GM12878 (cell line): ENCODE measurements around the gene HLA-B. TPM values are rescaled to one million over a fixed set of nuclear protein-coding genes. Genes with fewer than 3 reads are reported as not detected.

ENCODE experiments used
- ATAC-seq: fragments of 200-7000 bp; cut with Tn5 transposase; 3 replicates; pipeline ENCODE4 v1.9.1; 2020; ENCODE audit warnings: mild to moderate bottlenecking, moderate library complexity
- BruUV-seq: library from RNA; stranded (reverse); fragments of 400-500 nt; replicated peaks from 2 replicates; lab custom pipeline; 2021; lab: Mats Ljungman, UMichigan
- CTCF ChIA-PET: fragments of 300-600 bp; sonication (Branson Sonifier 250); formaldehyde crosslinking; extraction: SDS; loops from one replicate; lab custom pipeline; 2021; ENCODE audit warnings: inconsistent platforms; lab: Yijun Ruan, JAX
- POLR2A ChIA-PET: fragments of 350-600 bp; formaldehyde crosslinking; extraction: SDS; loops from one replicate; lab custom pipeline; 2021; ENCODE audit warnings: inconsistent platforms; lab: Charles Lee
- RAD21 ChIA-PET: fragments of 300-600 bp; sonication (Branson Sonifier 250); formaldehyde crosslinking; loops from one replicate; lab custom pipeline; 2023; ENCODE audit warnings: antibody characterized with exemption; ENCODE audit not compliant: unreplicated experiment; lab: Charles Lee
- SMC1A ChIA-PET: fragments of 300-600 bp; sonication (Branson Sonifier 250); formaldehyde crosslinking; loops from one replicate; lab custom pipeline; 2023; ENCODE audit not compliant: unreplicated experiment, uncharacterized antibody; lab: Charles Lee
- DNase-seq: peaks from one replicate; pipeline ENCODE4 v3.0.0-alpha.2; 2011; ENCODE audit warnings: low read depth, low spot score
- FAIRE-seq: peaks from 3 replicates; lab custom pipeline; 2011; peaks lifted over from hg19 to GRCh38; lab: Jason Lieb, UNC
- H2AFZ ChIP-seq: 2 replicates; pipeline ENCODE4 v1.6.0; 2011; ENCODE audit warnings: low read depth, low read length, control low read depth; ENCODE audit not compliant: control insufficient read depth
- H3K27ac ChIP-seq: 2 replicates; pipeline ENCODE4 v1.5.1; 2011; ENCODE audit warnings: control low read depth; ENCODE audit not compliant: control insufficient read depth, insufficient read depth
- H3K27me3 ChIP-seq, 2 experiments: replicated peaks in 1 of 2; 2 replicates each; pipeline versions ENCODE4 v1.6.0 to v1.6.1; 2011; ENCODE audit warnings: low read length in 1 of 2; ENCODE audit not compliant: control insufficient read depth in 2 of 2, insufficient read depth in 2 of 2
- H3K36me3 ChIP-seq, 2 experiments: 2 replicates each; pipeline ENCODE4 v1.5.1; 2011; ENCODE audit warnings: low read length in 1 of 2; ENCODE audit not compliant: control insufficient read depth in 2 of 2, insufficient read depth in 2 of 2
- H3K4me1 ChIP-seq: 2 replicates; pipeline ENCODE4 v1.6.1; 2011; ENCODE audit warnings: mild to moderate bottlenecking, low read length, moderate library complexity, mixed read lengths; ENCODE audit not compliant: control insufficient read depth, insufficient read depth
- H3K4me2 ChIP-seq: 2 replicates; pipeline ENCODE4 v1.6.0; 2011; ENCODE audit warnings: control low read depth; ENCODE audit not compliant: control insufficient read depth, insufficient read depth
- H3K4me3 ChIP-seq: fragments of 200-600 bp; sonication (generic); 2 replicates; pipeline ENCODE4 v1.5.1; 2016
- H3K79me2 ChIP-seq: 2 replicates; pipeline ENCODE4 v1.6.0; 2011; ENCODE audit warnings: low read length; ENCODE audit not compliant: control insufficient read depth, insufficient read depth
- H3K9ac ChIP-seq: 2 replicates; pipeline ENCODE4 v1.8.0; 2011; ENCODE audit warnings: low read length, control low read depth, mixed read lengths; ENCODE audit not compliant: control insufficient read depth, insufficient read depth
- H3K9me3 ChIP-seq: replicated peaks from 3 replicates; pipeline ENCODE4 v1.5.1; 2011; ENCODE audit warnings: mild to moderate bottlenecking, low read length; ENCODE audit not compliant: control insufficient read depth, insufficient read depth
- H4K20me1 ChIP-seq: 2 replicates; pipeline ENCODE4 v1.6.0; 2011; ENCODE audit not compliant: control insufficient read depth, insufficient read depth
- BHLHE40 ChIP-seq, 2 experiments: fragments of 450-650 bp in 1 of 2; IDR thresholded peaks; 2 replicates each; pipeline ENCODE4 v1.6.1; 2011 to 2017; ENCODE audit warnings: low read depth in 2 of 2, borderline replicate concordance in 1 of 2, improper control_type of control experiment in 1 of 2, low read length in 1 of 2, mild to moderate bottlenecking in 1 of 2
- CBX5 ChIP-seq: sonication (generic); IDR thresholded peaks from 2 replicates; pipeline ENCODE4 v1.6.1; 2016; ENCODE audit warnings: low read depth, moderate library complexity, mild to moderate bottlenecking, inconsistent platforms
- CHD1 ChIP-seq: IDR thresholded peaks from 2 replicates; pipeline ENCODE4 v1.6.1; 2012; ENCODE audit warnings: low read depth, low read length, improper control_type of control experiment
- LARP7 ChIP-seq: fragments of 450-650 bp; IDR thresholded peaks from 2 replicates; pipeline ENCODE4 v1.6.1; 2017; ENCODE audit warnings: mild to moderate bottlenecking
- NR2C1 ChIP-seq: fragments of 450-650 bp; IDR thresholded peaks from 2 replicates; pipeline ENCODE4 v1.6.1; 2017; ENCODE audit warnings: antibody characterized with exemption, mild to moderate bottlenecking, moderate library complexity
- NR2F1 ChIP-seq: fragments of 450-650 bp; conservative IDR thresholded peaks from 2 replicates; pipeline ENCODE4 v1.6.1; 2017; ENCODE audit warnings: mild to moderate bottlenecking
- POLR2A ChIP-seq: IDR thresholded peaks from 2 replicates; pipeline ENCODE4 v1.6.1; 2011; ENCODE audit warnings: low read depth, mild to moderate bottlenecking, low read length
- RUNX3 ChIP-seq: IDR thresholded peaks from 2 replicates; pipeline ENCODE4 v1.6.1; 2012; ENCODE audit warnings: low read length, inconsistent platforms
- SMAD1 ChIP-seq: fragments of 450-650 bp; IDR thresholded peaks from 2 replicates; pipeline ENCODE4 v1.6.1; 2018; ENCODE audit warnings: mild to moderate bottlenecking, low read depth; ENCODE audit not compliant: partially characterized antibody
- WGBS: methylation state at CpG from one replicate; pipeline ENCODE4 v1.1.6; 2016; ENCODE audit warnings: low lambda C conversion rate; ENCODE audit not compliant: insufficient replicate concordance, insufficient coverage; ENCODE audit errors: missing lambda C conversion rate; 5-methylcytosine and 5-hydroxymethylcytosine counted together
- in situ Hi-C: fragments of 300-500 bp; cut with MboI; formaldehyde crosslinking; loops from 9 replicates; pipeline ENCODE4 v1.14.3; 2018; ENCODE audit warnings: mixed read lengths
- intact Hi-C: fragments of 100-400 bp; cut with micrococcal nuclease; formaldehyde crosslinking; loops from one replicate; pipeline ENCODE4 v1.14.2; 2022; ENCODE audit not compliant: unreplicated experiment
- polyA plus RNA-seq, 11 experiments: library from polyadenylated mRNA; depleted of rRNA in 4 of 11; unstranded in 6 of 11; stranded (reverse) in 5 of 11; fragments of >200 nt; fragmentation: Nextera tagmentation in 4 of 11; fragmentation: Illumina TruSeq in 1 of 11; extraction: Ambion mirVana in 4 of 11; extraction: Trizol in 1 of 11; gene quantifications; 1 replicate in 1 of 11; 2 replicates in 10 of 11; pipeline versions ENCODE4 v1.2.1 to v1.2.3, GENCODE V29; 2011 to 2016; ENCODE audit warnings: inconsistent platforms in 2 of 11, missing spikeins in 2 of 11, low read depth in 1 of 11
- total RNA-seq, 4 experiments: library from RNA; depleted of rRNA in 3 of 4; stranded (reverse); fragments of >200 nt in 3 of 4; fragmentation: Illumina TruSeq in 1 of 4; extraction: Trizol in 1 of 4; gene quantifications; 2 replicates each; pipeline versions ENCODE4 v1.2.1 to v1.2.3, GENCODE V29; 2013 to 2021
- TF ChIP-seq, protein P1 (sequence below): fragments of 450-650 bp; IDR thresholded peaks from 2 replicates; pipeline ENCODE4 v1.6.1; 2016; ENCODE audit warnings: mild to moderate bottlenecking
- TF ChIP-seq, protein P2 (sequence below): fragments of 450-650 bp; IDR thresholded peaks from 2 replicates; pipeline ENCODE4 v1.6.1; 2016; ENCODE audit warnings: mild to moderate bottlenecking
- TF ChIP-seq, protein P3 (sequence below): fragments of 450-650 bp; IDR thresholded peaks from 2 replicates; pipeline ENCODE4 v1.6.1; 2017; ENCODE audit warnings: mild to moderate bottlenecking, low read depth, inconsistent platforms; ENCODE audit not compliant: poor library complexity, severe bottlenecking
- TF ChIP-seq, protein P4 (sequence below): fragments of 450-650 bp; IDR thresholded peaks from 2 replicates; pipeline ENCODE4 v1.6.1; 2017; ENCODE audit warnings: mild to moderate bottlenecking, moderate library complexity
- TF ChIP-seq, protein P5 (sequence below): IDR thresholded peaks from 2 replicates; pipeline ENCODE4 v1.6.1; 2012; ENCODE audit warnings: low read depth, low read length, improper control_type of control experiment

Gene HLA-B
- total and polyA plus RNA-seq, 10 of the 15 experiments (the other 5 are each of a cell fraction or from before 2014, with no cell fraction given), result 820 to 5,128 (median 3,370) TPM

DNA sequence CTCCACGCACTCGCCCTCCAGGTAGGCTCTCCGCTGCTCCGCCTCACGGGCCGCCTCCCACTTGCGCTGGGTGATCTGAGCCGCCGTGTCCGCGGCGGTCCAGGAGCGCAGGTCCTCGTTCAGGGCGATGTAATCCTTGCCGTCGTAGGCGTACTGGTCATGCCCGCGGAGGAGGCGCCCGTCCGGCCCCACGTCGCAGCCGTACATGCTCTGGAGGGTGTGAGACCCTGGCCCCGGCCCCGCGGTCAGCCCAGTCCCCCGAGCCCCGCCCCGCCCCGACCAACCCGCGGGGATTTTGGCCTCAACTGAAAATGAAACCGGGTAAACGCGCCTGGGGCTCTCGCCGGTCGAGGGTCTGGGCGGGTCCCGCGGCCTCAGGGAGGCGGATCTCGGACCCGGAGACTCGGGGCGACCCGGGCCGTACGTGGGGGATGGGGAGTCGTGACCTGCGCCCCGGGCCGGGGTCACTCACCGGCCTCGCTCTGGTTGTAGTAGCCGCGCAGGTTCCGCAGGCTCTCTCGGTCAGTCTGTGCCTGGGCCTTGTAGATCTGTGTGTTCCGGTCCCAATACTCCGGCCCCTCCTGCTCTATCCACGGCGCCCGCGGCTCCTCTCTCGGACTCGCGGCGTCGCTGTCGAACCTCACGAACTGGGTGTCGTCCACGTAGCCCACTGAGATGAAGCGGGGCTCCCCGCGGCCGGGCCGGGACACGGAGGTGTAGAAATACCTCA, 598 bp downstream of the HLA-B start:
- intact Hi-C loops, result loop anchor here (2.0 kb wide), 1 partner anchor 84 kb away; the partner anchor contains the start of gene HLA-C
- peaks cover 14% of the 10 kb centered on the region for H3K4me1 ChIP-seq
- TF ChIP-seq CHD1, result 0 out of 2 replicates have a peak, but pooled peaks have one; percentile 71
- TF ChIP-seq, protein P1, sequence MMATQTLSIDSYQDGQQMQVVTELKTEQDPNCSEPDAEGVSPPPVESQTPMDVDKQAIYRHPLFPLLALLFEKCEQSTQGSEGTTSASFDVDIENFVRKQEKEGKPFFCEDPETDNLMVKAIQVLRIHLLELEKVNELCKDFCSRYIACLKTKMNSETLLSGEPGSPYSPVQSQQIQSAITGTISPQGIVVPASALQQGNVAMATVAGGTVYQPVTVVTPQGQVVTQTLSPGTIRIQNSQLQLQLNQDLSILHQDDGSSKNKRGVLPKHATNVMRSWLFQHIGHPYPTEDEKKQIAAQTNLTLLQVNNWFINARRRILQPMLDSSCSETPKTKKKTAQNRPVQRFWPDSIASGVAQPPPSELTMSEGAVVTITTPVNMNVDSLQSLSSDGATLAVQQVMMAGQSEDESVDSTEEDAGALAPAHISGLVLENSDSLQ, result no peak
- 0 out of 2 replicates have a peak, but pooled peaks have one; percentile 9 for TF ChIP-seq RUNX3
- TF ChIP-seq NR2F1, result peak; percentile 57
- peak; percentile 40; the same call in 1 of the 2 replicates for TF ChIP-seq LARP7
- TF ChIP-seq CBX5, result no peak
- TF ChIP-seq SMAD1, result peak; percentile 24
- no peak for TF ChIP-seq NR2C1
- no peak; a peak in 1 of 4 replicates for TF ChIP-seq BHLHE40 (IDR thresholded peaks at IDR 0.05; ENCODE audit: borderline replicate concordance in 1 of 2, low read depth in 2 of 2, low read length in 1 of 2)
- TF ChIP-seq, protein P2, sequence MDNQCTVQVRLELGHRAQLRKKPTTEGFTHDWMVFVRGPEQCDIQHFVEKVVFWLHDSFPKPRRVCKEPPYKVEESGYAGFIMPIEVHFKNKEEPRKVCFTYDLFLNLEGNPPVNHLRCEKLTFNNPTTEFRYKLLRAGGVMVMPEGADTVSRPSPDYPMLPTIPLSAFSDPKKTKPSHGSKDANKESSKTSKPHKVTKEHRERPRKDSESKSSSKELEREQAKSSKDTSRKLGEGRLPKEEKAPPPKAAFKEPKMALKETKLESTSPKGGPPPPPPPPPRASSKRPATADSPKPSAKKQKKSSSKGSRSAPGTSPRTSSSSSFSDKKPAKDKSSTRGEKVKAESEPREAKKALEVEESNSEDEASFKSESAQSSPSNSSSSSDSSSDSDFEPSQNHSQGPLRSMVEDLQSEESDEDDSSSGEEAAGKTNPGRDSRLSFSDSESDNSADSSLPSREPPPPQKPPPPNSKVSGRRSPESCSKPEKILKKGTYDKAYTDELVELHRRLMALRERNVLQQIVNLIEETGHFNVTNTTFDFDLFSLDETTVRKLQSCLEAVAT, result peak; percentile 66
- TF ChIP-seq, protein P3, sequence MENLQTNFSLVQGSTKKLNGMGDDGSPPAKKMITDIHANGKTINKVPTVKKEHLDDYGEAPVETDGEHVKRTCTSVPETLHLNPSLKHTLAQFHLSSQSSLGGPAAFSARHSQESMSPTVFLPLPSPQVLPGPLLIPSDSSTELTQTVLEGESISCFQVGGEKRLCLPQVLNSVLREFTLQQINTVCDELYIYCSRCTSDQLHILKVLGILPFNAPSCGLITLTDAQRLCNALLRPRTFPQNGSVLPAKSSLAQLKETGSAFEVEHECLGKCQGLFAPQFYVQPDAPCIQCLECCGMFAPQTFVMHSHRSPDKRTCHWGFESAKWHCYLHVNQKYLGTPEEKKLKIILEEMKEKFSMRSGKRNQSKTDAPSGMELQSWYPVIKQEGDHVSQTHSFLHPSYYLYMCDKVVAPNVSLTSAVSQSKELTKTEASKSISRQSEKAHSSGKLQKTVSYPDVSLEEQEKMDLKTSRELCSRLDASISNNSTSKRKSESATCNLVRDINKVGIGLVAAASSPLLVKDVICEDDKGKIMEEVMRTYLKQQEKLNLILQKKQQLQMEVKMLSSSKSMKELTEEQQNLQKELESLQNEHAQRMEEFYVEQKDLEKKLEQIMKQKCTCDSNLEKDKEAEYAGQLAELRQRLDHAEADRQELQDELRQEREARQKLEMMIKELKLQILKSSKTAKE, result no peak
- TF ChIP-seq POLR2A, result peak; percentile 39
- TF ChIP-seq, protein P4, sequence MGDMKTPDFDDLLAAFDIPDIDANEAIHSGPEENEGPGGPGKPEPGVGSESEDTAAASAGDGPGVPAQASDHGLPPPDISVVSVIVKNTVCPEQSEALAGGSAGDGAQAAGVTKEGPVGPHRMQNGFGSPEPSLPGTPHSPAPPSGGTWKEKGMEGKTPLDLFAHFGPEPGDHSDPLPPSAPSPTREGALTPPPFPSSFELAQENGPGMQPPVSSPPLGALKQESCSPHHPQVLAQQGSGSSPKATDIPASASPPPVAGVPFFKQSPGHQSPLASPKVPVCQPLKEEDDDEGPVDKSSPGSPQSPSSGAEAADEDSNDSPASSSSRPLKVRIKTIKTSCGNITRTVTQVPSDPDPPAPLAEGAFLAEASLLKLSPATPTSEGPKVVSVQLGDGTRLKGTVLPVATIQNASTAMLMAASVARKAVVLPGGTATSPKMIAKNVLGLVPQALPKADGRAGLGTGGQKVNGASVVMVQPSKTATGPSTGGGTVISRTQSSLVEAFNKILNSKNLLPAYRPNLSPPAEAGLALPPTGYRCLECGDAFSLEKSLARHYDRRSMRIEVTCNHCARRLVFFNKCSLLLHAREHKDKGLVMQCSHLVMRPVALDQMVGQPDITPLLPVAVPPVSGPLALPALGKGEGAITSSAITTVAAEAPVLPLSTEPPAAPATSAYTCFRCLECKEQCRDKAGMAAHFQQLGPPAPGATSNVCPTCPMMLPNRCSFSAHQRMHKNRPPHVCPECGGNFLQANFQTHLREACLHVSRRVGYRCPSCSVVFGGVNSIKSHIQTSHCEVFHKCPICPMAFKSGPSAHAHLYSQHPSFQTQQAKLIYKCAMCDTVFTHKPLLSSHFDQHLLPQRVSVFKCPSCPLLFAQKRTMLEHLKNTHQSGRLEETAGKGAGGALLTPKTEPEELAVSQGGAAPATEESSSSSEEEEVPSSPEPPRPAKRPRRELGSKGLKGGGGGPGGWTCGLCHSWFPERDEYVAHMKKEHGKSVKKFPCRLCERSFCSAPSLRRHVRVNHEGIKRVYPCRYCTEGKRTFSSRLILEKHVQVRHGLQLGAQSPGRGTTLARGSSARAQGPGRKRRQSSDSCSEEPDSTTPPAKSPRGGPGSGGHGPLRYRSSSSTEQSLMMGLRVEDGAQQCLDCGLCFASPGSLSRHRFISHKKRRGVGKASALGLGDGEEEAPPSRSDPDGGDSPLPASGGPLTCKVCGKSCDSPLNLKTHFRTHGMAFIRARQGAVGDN, result no peak
- TF ChIP-seq, protein P5, sequence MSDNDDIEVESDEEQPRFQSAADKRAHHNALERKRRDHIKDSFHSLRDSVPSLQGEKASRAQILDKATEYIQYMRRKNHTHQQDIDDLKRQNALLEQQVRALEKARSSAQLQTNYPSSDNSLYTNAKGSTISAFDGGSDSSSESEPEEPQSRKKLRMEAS, result 0 out of 2 replicates have a peak, but pooled peaks have one; percentile 9

More for the DNA sequence above, 598 bp downstream of the HLA-B start:
- FAIRE-seq (no peak), DNase-seq (no peak), ATAC-seq (peak; percentile 43)
- BruUV-seq, result TSS peak; percentile 76
- Histone ChIP-seq H3K9ac (peak overlapping the region; percentile 99), H3K36me3 (peaks cover 15 to 26% of the 10 kb centered on the region in 2 experiments), H3K27ac (peak overlapping the region; percentile 99), H4K20me1 (peaks cover 20% of the 10 kb centered on the region), H3K79me2 (peaks cover 37% of the 10 kb centered on the region), H3K27me3 (no peaks in the 10 kb centered on the region), H3K4me2 (peak overlapping the region; percentile 93; the same call in 1 of the 2 replicates), H3K9me3 (no peaks in the 10 kb centered on the region; the same call in 1 of the 3 replicates), H2AFZ (no peak overlapping the region), H3K4me3 (peak overlapping the region; percentile 68; the same call in 1 of the 2 replicates)
- under 1% methylated on average over 27 of the region's 83 CpGs for WGBS
- in situ Hi-C loops, result no loop called here
- CTCF ChIA-PET, result no interaction called here
- POLR2A ChIA-PET, result no interaction called here
- RAD21 ChIA-PET, result no interaction called here
- SMC1A ChIA-PET, result no interaction called here
